A172 (cell line): ENCODE results near the gene SPEM2. TPM values are rescaled to one million over a fixed set of nuclear protein-coding genes. Genes with fewer than 3 reads are reported as not detected.
"Not testable (repeated sequence)": the region's sequence is repeated elsewhere in the genome, so short reads cannot be mapped to it uniquely, and the experiment has no call there.

Experiments used
- DNase-seq: peaks from one replicate; pipeline ENCODE4 v3.0.0-alpha.2; 2015; ENCODE audit warnings: low spot score
- total RNA-seq: library from RNA; depleted of rRNA; stranded (reverse); fragments of >200 nt; shearing (Covaris generic); gene quantifications from 2 replicates; pipeline ENCODE4 v1.2.3, GENCODE V29; 2014

Gene SPEM2
- total RNA-seq, 1 experiment from 2014 or later, result not detected

DNA sequence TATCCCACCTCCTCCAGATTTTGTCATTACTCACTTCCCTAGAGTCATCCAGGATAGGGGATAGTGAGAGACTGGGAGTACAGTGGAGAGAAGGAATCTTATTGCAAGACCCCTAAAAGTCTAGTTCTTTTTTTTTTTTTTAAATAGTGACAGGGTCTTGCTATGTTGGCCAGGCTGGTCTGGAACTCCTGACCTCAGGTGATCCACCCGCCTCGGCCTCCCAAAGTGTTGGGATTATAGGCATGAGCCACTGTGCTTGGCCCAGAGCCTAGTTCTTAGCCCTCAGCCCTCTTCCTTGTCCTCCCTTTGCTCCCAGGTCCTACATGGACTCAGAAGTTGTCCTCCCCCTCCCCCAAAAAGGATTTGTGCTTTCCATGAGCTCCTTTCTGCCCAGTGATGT is 16.7 kb downstream of the SPEM2 start:
- no peak for DNase-seq

GRCh38 chr17:7443499-7444485 is 18.4 kb downstream of the SPEM2 start:
- DNase-seq, result peak; percentile 46

DNA sequence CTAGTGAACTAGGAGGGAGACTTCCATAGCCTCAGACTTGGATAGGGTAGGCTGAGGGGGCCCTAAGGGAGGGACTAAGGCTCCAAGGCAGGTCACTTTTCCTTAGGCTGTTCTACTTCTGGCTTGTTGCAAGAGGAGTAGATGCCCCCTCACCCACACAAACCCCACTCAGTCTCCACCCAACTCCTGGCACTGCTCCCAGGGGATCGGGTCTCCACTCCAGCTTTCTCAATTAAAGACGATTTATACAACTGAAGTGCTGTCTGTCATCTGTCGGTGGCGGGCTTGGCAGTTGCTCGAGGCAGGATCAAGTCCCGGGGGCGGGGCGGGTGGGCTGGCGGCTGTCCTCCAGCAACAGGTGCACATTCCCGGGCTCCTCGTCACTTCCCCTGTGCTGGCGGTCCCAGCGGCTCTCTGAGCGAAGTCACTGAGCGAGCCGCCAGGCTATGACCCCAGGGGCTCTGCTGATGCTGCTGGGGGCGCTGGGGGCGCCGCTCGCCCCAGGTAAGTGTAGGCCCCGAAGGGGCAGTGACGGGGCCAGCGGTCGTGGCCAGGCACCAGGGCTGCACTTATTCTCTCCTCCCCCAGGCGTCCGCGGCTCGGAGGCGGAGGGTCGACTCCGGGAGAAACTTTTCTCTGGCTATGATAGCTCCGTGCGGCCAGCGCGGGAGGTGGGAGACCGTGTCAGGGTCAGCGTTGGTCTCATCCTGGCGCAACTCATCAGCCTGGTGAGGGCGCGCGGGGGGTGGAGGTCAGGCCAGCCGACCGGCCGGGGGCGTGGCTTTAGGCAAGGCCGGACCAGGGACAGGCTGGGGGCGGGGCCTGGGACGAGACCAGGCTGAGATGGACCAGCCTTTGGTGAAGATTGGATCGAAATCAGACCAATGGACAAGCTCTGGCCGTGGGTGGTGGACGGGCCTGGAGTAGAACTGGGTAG is 19.5 kb downstream of the SPEM2 start, which contains the start of gene CHRNB1:
Gene CHRNB1 (plus strand): TSS at position 380 of the 937 bp plus-strand sequence. CDS start 67 bp downstream, at position 447.
- DNase-seq, result no peak

GRCh38 chr17:7445619-7445968 is 20.2 kb downstream of the SPEM2 start:
- no peak for DNase-seq

- DNase-seq, result no peak
These were observed 23.0 kb downstream of the SPEM2 start for GRCh38 chr17:7448461-7448860.

DNA sequence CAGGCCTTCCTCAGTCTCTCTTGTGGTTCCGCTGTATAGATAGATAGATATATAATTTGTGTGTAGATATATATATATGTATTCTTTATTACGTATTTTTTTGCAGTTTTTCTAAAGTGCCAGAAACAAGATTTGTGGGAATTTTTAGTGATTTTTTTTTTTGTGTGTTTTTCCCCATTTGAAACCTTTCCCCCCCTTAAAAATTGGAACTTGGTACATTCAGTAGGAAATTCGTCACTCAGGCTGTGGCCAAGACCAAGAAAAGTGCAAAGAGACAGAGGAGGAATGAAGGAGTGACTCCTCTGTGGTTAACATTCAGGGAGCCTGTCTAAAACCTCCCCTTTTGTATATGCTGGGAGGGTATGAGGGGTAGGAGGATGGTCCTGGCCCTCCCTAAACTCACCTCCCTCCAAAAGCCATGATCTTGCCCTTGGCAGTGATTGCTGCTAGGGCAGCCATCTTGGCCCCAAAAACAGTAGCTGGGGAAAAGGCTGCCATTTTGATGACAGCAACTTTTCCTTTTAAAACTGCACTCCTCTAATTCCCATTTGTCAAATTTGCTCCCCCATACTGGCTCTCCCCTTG is 34.6 kb downstream of the SPEM2 start:
- no peak for DNase-seq

- DNase-seq, result no peak
These were observed 35.6 kb downstream of the SPEM2 start for GRCh38 chr17:7460850-7461660.

DNA sequence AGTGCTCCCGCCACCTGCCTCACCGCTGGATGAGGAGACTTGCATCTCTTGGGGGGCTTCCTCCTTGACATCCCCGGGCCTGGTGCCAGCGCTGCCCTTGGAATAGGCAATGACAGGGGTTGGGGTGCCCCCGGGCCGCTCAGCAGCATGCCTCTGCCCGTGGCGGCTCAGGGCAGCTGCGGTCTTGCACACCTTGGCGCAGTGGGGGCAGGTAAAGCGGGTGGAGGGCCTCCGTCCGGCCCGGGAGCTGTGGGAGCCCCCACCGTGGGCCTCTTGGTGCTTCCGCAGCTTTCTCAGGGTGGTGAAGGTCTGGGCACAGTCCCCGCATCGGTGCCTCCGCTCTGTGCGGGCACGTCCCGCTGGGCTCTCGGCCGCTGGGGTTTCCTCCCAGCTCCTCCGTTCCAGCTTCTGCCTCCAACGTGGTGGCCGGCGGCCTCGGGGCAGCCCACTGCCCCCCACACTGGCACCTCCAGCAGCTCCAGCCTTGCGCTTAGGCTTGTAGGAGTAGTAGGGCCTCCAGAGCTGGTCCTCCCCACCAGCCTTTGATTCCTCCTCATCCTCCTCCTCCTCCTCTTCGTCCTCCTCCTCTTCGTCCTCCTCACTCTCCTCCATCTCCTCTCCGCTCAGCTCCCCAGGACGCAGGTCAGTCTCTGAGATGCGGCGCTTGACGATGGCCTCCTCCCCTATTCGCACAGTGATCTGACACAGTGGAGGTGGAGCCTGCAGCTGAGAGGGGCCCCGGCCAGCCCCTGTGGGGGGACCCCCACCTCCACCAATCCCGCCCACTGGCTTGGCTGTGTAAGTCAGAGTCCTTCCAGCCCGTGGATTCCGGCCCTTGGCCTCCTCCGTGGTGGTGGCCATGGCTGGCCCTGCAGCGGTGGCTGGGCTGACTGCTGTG is 37.3 kb downstream of the SPEM2 start:
- DNase-seq, result no peak

DNA sequence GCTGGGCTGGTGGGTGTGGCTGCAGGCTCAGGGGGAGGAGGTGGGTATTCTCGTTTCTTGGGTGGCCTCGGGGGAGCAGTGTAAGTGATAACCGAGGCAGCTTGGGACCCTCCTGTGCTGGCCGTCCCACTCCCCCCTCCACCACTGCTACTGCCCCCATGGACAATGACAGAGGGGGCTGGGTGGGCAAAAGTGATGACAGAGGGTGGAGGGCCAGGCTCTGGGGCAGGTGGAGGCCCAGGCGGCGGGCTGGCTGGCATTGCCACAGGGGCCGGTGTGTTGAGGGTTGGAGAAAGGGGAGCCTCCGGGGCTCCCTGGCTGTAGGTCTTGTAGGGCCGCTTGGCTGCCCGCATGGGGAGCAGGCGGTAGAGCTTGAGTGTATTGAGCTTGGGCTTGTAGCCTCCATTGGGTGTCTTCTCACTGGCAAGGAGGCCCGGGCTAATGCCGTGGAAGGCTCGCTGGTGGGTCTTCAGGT is 38.0 kb downstream of the SPEM2 start:
- DNase-seq, result no peak

DNA sequence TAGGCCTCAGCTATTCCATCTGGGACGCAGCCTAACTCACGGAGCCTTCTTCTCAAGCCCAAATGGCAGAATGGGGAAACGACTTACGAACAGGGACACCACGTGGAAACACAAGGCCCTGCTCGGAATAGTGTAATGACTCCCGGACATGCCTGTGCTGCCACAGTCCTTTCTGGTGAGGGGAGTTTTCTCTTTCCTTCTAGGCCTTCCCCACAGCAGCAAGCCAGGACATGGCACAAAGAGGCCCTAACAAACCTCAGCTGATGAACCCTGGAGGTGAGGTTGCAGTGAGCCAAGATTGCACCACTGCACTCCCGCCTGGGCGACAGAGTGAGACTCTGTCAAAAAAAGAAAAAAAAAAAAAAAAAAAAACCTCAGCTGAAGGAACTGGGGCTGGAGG is 38.7 kb downstream of the SPEM2 start:
- no peak for DNase-seq

DNA sequence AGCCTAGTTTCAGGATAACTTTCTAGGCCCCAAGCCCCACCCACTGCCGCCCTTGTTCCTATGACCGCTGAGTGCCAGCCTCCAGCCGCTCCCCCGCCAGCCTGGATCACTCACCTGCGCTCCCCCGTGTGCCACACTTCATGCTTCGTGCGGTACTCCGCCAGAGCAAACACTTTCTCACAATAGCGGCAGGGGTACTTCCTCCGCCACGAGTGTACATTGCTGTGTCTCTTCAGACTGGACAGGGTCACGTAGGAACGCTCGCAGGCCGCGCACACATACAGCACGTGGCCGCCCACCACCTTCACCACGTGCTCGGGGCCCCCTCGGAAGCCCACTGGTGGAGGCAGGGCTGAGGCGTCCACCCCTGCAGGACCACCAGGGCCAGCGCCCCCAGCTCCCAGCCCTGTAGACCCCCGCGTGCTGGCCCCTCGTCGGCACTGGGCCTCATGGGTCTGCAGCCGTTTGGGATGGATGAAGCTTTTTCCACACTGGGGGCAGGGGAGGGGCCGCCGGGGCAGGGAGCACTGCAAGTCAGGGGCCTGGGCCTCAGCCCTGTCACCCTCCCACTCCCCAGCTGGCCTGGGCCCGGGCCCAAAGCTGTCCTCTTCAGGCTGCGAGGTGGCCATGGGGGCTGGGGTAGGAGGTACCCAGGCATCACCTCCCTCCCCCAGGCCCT is 40.3 kb downstream of the SPEM2 start:
- no peak for DNase-seq

DNA sequence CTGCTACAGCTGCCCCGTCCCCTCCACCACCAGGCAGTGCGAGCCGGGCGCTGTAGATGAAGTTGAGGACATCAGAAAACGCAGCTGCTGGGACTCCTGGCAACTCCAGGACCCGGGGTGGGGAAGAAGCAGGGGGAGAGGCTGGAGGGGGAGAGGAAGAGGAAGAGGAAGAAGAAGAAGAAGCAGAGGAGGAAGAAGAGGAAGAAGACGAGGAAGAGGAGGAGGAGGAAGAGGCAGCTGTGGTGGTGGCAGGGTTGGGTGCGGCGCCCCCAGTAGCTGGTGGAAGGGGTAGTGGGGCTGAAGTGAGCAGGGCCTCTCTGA is 40.9 kb downstream of the SPEM2 start:
- no peak for DNase-seq

DNA sequence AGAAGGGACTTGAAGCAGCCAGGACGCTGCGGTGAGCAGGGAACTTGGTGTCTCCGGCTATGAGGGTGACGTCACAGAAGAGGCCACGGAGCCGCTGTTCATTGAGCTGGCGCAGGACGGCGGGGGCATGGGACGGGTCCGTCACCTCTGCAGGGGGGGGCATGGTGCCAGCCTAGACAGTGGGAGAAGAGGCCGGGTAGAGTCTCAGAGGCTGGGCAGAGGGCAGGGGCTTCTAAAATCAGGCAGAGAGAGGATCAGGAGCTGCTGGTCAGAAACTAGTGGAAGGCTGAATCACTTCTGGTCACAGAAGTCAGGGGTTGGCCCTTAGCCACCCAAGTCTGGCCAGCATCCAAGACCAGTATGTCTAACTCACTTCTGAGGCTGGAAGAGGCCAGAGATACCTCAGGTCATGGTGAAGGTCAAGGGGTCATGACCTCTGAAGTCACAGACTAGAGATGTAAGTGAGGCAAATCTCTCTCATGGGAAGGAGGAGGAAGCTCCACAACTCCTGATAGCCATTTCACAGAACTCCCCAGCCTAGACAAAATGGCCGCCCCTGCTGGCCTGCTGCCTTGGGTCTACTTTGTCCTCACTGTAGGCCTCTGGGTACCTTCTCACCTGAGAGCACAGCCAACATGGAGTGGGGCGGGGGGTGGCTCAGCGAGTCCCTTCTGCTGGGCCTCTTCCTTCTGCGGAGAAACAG is 41.4 kb downstream of the SPEM2 start:
- DNase-seq, result peak; percentile 68

DNA sequence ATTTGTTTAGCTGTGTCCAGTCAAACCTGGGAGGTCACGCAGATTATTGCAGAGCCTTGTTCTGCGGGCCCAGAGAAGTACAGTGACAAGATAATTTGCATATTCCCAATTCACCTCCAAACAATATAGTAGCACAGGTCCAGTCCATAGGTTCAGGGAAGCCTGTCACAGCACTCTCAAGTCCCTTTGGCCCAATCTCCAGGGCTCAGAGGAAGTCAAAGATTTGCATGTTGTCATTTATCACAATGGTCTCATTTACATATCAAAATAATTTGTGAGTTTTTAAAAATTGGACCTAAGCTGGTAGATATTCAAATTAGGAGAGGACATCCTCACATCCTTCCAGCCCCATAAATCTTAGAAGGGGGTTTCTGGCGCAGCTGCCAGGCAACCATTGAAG is 42.1 kb downstream of the SPEM2 start:
- DNase-seq, result no peak

DNA sequence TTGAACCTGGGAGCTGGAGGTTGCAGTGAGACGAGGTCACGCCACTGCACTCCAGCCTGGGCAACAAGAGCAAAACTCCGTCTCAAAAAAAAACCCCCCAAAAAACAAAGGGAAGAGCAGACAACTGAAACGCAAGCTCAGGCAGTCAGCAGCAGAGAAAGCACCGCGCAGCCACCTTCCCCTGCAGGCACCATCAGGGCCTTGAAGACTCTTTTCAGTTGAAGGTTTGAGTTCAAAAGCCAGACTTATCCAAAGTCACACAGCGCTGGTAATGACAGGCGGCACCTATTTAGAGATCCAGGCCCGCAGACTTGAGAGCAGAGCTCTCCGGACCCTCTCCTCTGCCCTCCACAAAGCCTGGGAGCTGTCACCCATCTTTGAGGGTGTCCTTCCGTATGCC is 42.9 kb downstream of the SPEM2 start:
- DNase-seq, result no peak

GRCh38 chr17:7468804-7469389 is 43.5 kb downstream of the SPEM2 start:
- DNase-seq, result no peak

DNA sequence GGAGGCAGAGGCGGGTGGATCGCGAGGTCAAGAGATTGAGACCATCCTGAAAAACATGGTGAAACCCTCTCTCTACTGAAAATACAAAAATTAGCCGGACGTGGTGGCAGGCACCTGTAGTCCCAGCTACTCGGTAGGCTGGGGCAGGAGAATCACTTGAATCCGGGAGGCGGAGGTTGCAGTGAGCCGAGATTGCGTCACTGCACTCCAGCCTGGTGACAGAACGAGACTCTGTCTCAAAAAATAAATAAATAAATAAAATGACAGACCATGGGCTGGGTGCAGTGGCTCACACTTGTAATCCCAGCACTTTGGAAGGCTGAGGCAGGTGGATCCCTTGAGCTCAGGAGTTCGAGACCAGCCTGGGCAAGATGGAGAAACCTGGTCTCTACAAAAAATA is 44.4 kb downstream of the SPEM2 start:
- not testable (repeated sequence) for DNase-seq

GRCh38 chr17:7470457-7470973 is 45.1 kb downstream of the SPEM2 start:
- not testable (repeated sequence) for DNase-seq
